IPS-18a (cell line): ENCODE results near the gene GMPPA.
A peak's percentile ranks its signal among the peaks of the same experiment; 100 is the strongest.

ENCODE experiments used
- H3K27ac ChIP-seq: one replicate; pipeline ENCODE4 v1.5.1; 2013; ENCODE audit warnings: low read length
- H3K27me3 ChIP-seq: one replicate; pipeline ENCODE4 v1.6.1; 2013; ENCODE audit warnings: mild to moderate bottlenecking, low read length; ENCODE audit not compliant: control insufficient read depth, insufficient read depth
- H3K36me3 ChIP-seq: one replicate; pipeline ENCODE4 v1.6.1; 2013; ENCODE audit warnings: low read depth, low read length; ENCODE audit not compliant: control insufficient read depth
- H3K4me1 ChIP-seq: one replicate; pipeline ENCODE4 v1.6.1; 2013; ENCODE audit warnings: low read depth, low read length; ENCODE audit not compliant: control insufficient read depth
- H3K4me3 ChIP-seq: one replicate; pipeline ENCODE4 v1.5.1; 2013; ENCODE audit warnings: low read length
- H3K9ac ChIP-seq: one replicate; pipeline ENCODE4 v1.6.1; 2013; ENCODE audit warnings: mild to moderate bottlenecking, low read length, moderate library complexity
- H3K9me3 ChIP-seq: one replicate; pipeline ENCODE4 v1.6.1; 2013; ENCODE audit warnings: low read depth, low read length; ENCODE audit not compliant: control insufficient read depth

The GMPPA gene

GRCh38 chr2:219460424-219460926 lies 38.2 kb upstream of the GMPPA start:
- Histone ChIP-seq H3K4me1 (peaks cover 27% of the 10 kb centered on the region), H3K27me3 (no peaks in the 10 kb centered on the region), H3K9ac (no peak overlapping the region), H3K36me3 (no peaks in the 10 kb centered on the region), H3K4me3 (peak overlapping the region; percentile 37), H3K27ac (no peak overlapping the region), H3K9me3 (no peaks in the 10 kb centered on the region)

GRCh38 chr2:219461047-219461514 lies 37.6 kb upstream of the GMPPA start:
- no peaks in the 10 kb centered on the region for H3K36me3 ChIP-seq
- peaks cover 27% of the 10 kb centered on the region for H3K4me1 ChIP-seq
- no peaks in the 10 kb centered on the region for H3K9me3 ChIP-seq
- H3K9ac ChIP-seq = no peak overlapping the region
- H3K27me3 ChIP-seq = no peaks in the 10 kb centered on the region
- peak overlapping the region; percentile 37 for H3K4me3 ChIP-seq
- H3K27ac ChIP-seq = no peak overlapping the region

GRCh38 chr2:219461669-219462068 lies 37.0 kb upstream of the GMPPA start:
- no peak overlapping the region for H3K27ac ChIP-seq
- no peaks in the 10 kb centered on the region for H3K36me3 ChIP-seq
- H3K27me3 ChIP-seq = no peaks in the 10 kb centered on the region
- no peaks in the 10 kb centered on the region for H3K9me3 ChIP-seq
- H3K4me3 ChIP-seq = no peak overlapping the region
- H3K4me1 ChIP-seq = peaks cover 27% of the 10 kb centered on the region
- no peak overlapping the region for H3K9ac ChIP-seq

GRCh38 chr2:219462349-219462748 lies 36.3 kb upstream of the GMPPA start:
- peaks cover 27% of the 10 kb centered on the region for H3K4me1 ChIP-seq
- H3K9ac ChIP-seq = no peak overlapping the region
- no peaks in the 10 kb centered on the region for H3K27me3 ChIP-seq
- H3K9me3 ChIP-seq = no peaks in the 10 kb centered on the region
- H3K27ac ChIP-seq = no peak overlapping the region
- H3K36me3 ChIP-seq = no peaks in the 10 kb centered on the region
- H3K4me3 ChIP-seq = no peak overlapping the region

GRCh38 chr2:219464286-219465032 lies 34.2 kb upstream of the GMPPA start:
- Histone ChIP-seq H3K4me1 (peaks cover 20% of the 10 kb centered on the region), H3K36me3 (no peaks in the 10 kb centered on the region), H3K27me3 (no peaks in the 10 kb centered on the region), H3K4me3 (no peak overlapping the region), H3K9ac (no peak overlapping the region), H3K9me3 (no peaks in the 10 kb centered on the region), H3K27ac (no peak overlapping the region)

- Histone ChIP-seq H3K4me1 (peaks cover 8% of the 10 kb centered on the region), H3K9me3 (no peaks in the 10 kb centered on the region), H3K9ac (no peak overlapping the region), H3K27ac (no peak overlapping the region), H3K27me3 (no peaks in the 10 kb centered on the region), H3K4me3 (no peak overlapping the region), H3K36me3 (no peaks in the 10 kb centered on the region)
Observed at GRCh38 chr2:219465659-219466561, 32.8 kb upstream of the GMPPA start.

- Histone ChIP-seq H3K27me3 (no peaks in the 10 kb centered on the region), H3K36me3 (no peaks in the 10 kb centered on the region), H3K4me3 (no peak overlapping the region), H3K9me3 (no peaks in the 10 kb centered on the region), H3K27ac (no peak overlapping the region), H3K4me1 (no peaks in the 10 kb centered on the region), H3K9ac (no peak overlapping the region)
Observed at GRCh38 chr2:219466816-219467735, 31.6 kb upstream of the GMPPA start.

- Histone ChIP-seq H3K4me3 (no peak overlapping the region), H3K4me1 (no peaks in the 10 kb centered on the region), H3K27me3 (no peaks in the 10 kb centered on the region), H3K9me3 (no peaks in the 10 kb centered on the region), H3K36me3 (no peaks in the 10 kb centered on the region), H3K27ac (no peak overlapping the region), H3K9ac (no peak overlapping the region)
Observed at GRCh38 chr2:219467736-219468075, 31.0 kb upstream of the GMPPA start.

GRCh38 chr2:219468410-219469185 lies 30.1 kb upstream of the GMPPA start:
- Histone ChIP-seq H3K27ac (no peak overlapping the region), H3K4me3 (no peak overlapping the region), H3K27me3 (no peaks in the 10 kb centered on the region), H3K9ac (no peak overlapping the region), H3K36me3 (no peaks in the 10 kb centered on the region), H3K9me3 (no peaks in the 10 kb centered on the region), H3K4me1 (no peaks in the 10 kb centered on the region)

GRCh38 chr2:219469186-219469724 lies 29.4 kb upstream of the GMPPA start:
- no peaks in the 10 kb centered on the region for H3K36me3 ChIP-seq
- no peaks in the 10 kb centered on the region for H3K9me3 ChIP-seq
- no peak overlapping the region for H3K27ac ChIP-seq
- H3K4me1 ChIP-seq = no peaks in the 10 kb centered on the region
- no peaks in the 10 kb centered on the region for H3K27me3 ChIP-seq
- H3K4me3 ChIP-seq = no peak overlapping the region
- H3K9ac ChIP-seq = no peak overlapping the region
